Vagina (tissue), 2 donors: ENCODE results near the gene TMEM233.

ENCODE experiments used
- POLR2A ChIP-seq, 2 donors: fragments of 450-650 bp; IDR thresholded peaks; one replicate each; pipeline ENCODE4 v1.6.1; 2017; ENCODE audit warnings: antibody characterized with exemption in 2 of 2, mild to moderate bottlenecking in 2 of 2, moderate library complexity in 2 of 2
- TF ChIP-seq, protein P1 (sequence below), 3 experiments: fragments of 450-650 bp in 2 of 3; fragments of 200-600 bp in 1 of 3; sonication (generic) in 1 of 3; IDR thresholded peaks; one replicate each; pipeline ENCODE4 v1.5.1; 2017 to 2019; ENCODE audit warnings: antibody characterized with exemption in 3 of 3, mild to moderate bottlenecking in 2 of 3, moderate library complexity in 2 of 3

DNA sequence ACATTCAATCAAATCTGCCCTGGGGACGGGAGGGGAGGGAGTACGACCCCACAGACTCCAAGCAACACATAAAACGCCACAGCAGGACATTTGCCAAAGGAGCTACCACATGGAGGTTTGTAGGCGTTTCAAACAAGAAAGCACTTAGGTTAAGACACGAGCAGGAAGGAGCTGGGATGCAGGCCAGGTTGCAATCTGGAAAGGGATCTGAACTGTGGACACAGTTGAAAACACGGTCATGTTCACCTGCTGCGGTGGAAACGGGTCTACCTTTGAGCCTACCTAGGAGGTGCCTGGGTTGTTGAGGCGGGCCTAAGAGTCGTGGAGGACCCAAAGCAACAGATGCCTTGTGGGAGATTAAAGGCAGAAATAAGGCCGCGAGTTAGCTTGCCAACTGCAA lies 92.8 kb downstream of the TMEM233 start:
- no peak for TF ChIP-seq POLR2A (IDR thresholded peaks at IDR 0.05)
- TF ChIP-seq, protein P1, sequence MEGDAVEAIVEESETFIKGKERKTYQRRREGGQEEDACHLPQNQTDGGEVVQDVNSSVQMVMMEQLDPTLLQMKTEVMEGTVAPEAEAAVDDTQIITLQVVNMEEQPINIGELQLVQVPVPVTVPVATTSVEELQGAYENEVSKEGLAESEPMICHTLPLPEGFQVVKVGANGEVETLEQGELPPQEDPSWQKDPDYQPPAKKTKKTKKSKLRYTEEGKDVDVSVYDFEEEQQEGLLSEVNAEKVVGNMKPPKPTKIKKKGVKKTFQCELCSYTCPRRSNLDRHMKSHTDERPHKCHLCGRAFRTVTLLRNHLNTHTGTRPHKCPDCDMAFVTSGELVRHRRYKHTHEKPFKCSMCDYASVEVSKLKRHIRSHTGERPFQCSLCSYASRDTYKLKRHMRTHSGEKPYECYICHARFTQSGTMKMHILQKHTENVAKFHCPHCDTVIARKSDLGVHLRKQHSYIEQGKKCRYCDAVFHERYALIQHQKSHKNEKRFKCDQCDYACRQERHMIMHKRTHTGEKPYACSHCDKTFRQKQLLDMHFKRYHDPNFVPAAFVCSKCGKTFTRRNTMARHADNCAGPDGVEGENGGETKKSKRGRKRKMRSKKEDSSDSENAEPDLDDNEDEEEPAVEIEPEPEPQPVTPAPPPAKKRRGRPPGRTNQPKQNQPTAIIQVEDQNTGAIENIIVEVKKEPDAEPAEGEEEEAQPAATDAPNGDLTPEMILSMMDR (IDR thresholded peaks at IDR 0.05): no peak
